MM.1S (cell line): ENCODE data around the gene NANS.

ENCODE experiments used
- DNase-seq: peaks from one replicate; pipeline ENCODE4 v3.0.0-alpha.2; 2015
- H2AFZ ChIP-seq: fragments of 300-600 bp; sonication (generic); 2 replicates; pipeline ENCODE4 v1.6.0; 2016; ENCODE audit warnings: antibody characterized with exemption, low read length
- H3F3A ChIP-seq: fragments of 300-600 bp; sonication (generic); 2 replicates; pipeline ENCODE4 v1.6.1; 2016; ENCODE audit warnings: mild to moderate bottlenecking, antibody characterized with exemption, low read length, moderate library complexity, mixed read lengths; ENCODE audit not compliant: insufficient read depth
- H3K27ac ChIP-seq: fragments of 300-600 bp; sonication (generic); 2 replicates; pipeline ENCODE4 v1.5.1; 2016; ENCODE audit warnings: mild to moderate bottlenecking, low read length
- H3K27me3 ChIP-seq: fragments of 300-600 bp; sonication (generic); replicated peaks from 2 replicates; pipeline ENCODE4 v1.6.0; 2016; ENCODE audit warnings: low read length; ENCODE audit not compliant: insufficient read depth
- H3K36me3 ChIP-seq: fragments of 300-600 bp; sonication (generic); replicated peaks from 2 replicates; pipeline ENCODE4 v1.6.1; 2016; ENCODE audit warnings: mild to moderate bottlenecking, low read length, mixed read lengths; ENCODE audit not compliant: insufficient read depth
- H3K4me1 ChIP-seq: fragments of 300-600 bp; sonication (generic); 2 replicates; pipeline ENCODE4 v1.6.1; 2016; ENCODE audit warnings: low read length, mixed read lengths
- H3K4me2 ChIP-seq: fragments of 300-600 bp; sonication (generic); 2 replicates; pipeline ENCODE4 v1.6.0; 2016; ENCODE audit warnings: low read depth, low read length
- H3K4me3 ChIP-seq: fragments of 300-600 bp; sonication (generic); 2 replicates; pipeline ENCODE4 v1.5.1; 2016; ENCODE audit warnings: low read length, mixed read lengths
- H3K79me2 ChIP-seq: fragments of 300-600 bp; sonication (generic); 2 replicates; pipeline ENCODE4 v1.6.1; 2016; ENCODE audit warnings: mixed run types, low read length, mixed read lengths
- H3K9ac ChIP-seq: fragments of 300-600 bp; sonication (generic); 2 replicates; pipeline ENCODE4 v1.6.1; 2016; ENCODE audit warnings: low read length, mixed read lengths
- H3K9me2 ChIP-seq: fragments of 300-600 bp; sonication (generic); replicated peaks from 2 replicates; pipeline ENCODE4 v1.6.1; 2016; ENCODE audit warnings: mild to moderate bottlenecking, low read length, mixed read lengths; ENCODE audit not compliant: insufficient read depth
- H3K9me3 ChIP-seq: fragments of 300-600 bp; sonication (generic); replicated peaks from 2 replicates; pipeline ENCODE4 v1.6.1; 2016; ENCODE audit warnings: mild to moderate bottlenecking, low read length, mixed read lengths; ENCODE audit not compliant: insufficient read depth
- H4K20me1 ChIP-seq: fragments of 300-600 bp; sonication (generic); 2 replicates; pipeline ENCODE4 v1.6.1; 2016; ENCODE audit warnings: mild to moderate bottlenecking, low read length, moderate library complexity, mixed read lengths; ENCODE audit not compliant: insufficient read depth
- EZH2 ChIP-seq: fragments of 300-600 bp; sonication (generic); optimal IDR thresholded peaks from 2 replicates; pipeline ENCODE3; 2017; ENCODE audit warnings: low read depth, mild to moderate bottlenecking, antibody characterized with exemption, low read length, mixed read lengths
- EZH2phosphoT487 ChIP-seq: fragments of 300-600 bp; sonication (generic); IDR thresholded peaks from 2 replicates; pipeline ENCODE4 v1.6.1; 2018; ENCODE audit warnings: antibody characterized with exemption, low read length
- TF ChIP-seq, protein P1 (sequence below): fragments of 300-600 bp; sonication (generic); IDR thresholded peaks from 2 replicates; pipeline ENCODE4 v1.5.1; 2016; ENCODE audit warnings: antibody characterized with exemption, low read length, mixed read lengths

The NANS gene

DNA sequence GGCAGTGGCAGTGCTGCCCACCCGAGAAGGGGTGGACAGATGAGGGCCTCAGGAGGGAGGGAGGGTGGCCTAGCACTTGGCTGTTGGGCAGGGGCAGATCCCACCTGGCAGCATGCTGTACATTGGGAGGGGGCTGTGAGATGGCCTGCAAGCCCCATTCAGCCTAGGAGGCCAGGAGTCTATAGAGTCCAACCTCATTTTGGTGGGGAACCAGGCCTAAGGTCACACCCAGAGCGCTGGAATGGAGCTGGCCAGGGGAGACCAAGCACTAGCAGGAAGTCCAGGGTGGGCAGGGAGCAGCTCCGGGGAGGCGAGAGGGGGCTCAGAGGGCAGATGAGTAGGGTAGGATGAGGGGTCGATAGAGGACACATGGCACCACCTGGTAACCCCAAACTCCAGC is 39.6 kb downstream of the NANS start:
- Histone ChIP-seq H3K79me2 (no peaks in the 10 kb centered on the region), H3F3A (peaks cover 3% of the 10 kb centered on the region; the same call in 1 of the 2 replicates), H2AFZ (no peak overlapping the region), H3K4me1 (peaks cover 5% of the 10 kb centered on the region), H3K4me3 (no peak overlapping the region), H3K27ac (no peak overlapping the region), H3K9me2 (no peaks in the 10 kb centered on the region), H3K9me3 (no peaks in the 10 kb centered on the region), H3K36me3 (no peaks in the 10 kb centered on the region), H3K9ac (no peak overlapping the region), H3K27me3 (no peaks in the 10 kb centered on the region), H3K4me2 (no peak overlapping the region), H4K20me1 (no peaks in the 10 kb centered on the region)
- DNase-seq: no peak
- TF ChIP-seq, protein P1, sequence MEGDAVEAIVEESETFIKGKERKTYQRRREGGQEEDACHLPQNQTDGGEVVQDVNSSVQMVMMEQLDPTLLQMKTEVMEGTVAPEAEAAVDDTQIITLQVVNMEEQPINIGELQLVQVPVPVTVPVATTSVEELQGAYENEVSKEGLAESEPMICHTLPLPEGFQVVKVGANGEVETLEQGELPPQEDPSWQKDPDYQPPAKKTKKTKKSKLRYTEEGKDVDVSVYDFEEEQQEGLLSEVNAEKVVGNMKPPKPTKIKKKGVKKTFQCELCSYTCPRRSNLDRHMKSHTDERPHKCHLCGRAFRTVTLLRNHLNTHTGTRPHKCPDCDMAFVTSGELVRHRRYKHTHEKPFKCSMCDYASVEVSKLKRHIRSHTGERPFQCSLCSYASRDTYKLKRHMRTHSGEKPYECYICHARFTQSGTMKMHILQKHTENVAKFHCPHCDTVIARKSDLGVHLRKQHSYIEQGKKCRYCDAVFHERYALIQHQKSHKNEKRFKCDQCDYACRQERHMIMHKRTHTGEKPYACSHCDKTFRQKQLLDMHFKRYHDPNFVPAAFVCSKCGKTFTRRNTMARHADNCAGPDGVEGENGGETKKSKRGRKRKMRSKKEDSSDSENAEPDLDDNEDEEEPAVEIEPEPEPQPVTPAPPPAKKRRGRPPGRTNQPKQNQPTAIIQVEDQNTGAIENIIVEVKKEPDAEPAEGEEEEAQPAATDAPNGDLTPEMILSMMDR: no peak
- TF ChIP-seq EZH2 (no peak), EZH2phosphoT487 (no peak)

DNA sequence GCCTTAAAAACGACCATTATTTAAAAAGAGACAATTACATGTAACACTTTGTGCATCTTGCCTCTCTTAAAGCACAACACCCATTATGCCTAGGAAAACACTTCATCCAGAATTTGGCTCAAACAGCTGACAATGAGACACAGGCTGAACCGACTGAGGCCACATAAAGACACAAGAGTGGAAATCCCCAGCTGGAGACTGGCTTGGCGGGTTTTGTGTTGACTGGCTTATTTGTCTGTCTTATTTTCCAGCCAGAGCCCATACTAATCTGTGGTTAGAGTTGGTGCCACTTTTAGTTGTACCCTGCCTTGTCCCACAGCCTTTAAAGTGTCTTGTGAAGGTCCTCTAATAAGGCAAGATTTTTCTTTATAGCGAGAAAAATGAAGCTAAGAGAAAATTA is 41.3 kb downstream of the NANS start:
- no peaks in the 10 kb centered on the region for H3K36me3 ChIP-seq
- H3K27ac ChIP-seq: no peak overlapping the region
- no peaks in the 10 kb centered on the region for H3K27me3 ChIP-seq
- no peaks in the 10 kb centered on the region for H3K9me3 ChIP-seq
- peak; percentile 36 for DNase-seq
- TF ChIP-seq, protein P1: no peak
- no peak for TF ChIP-seq EZH2
- TF ChIP-seq EZH2phosphoT487: no peak
- no peak overlapping the region for H3K4me2 ChIP-seq
- H3K9me2 ChIP-seq: no peaks in the 10 kb centered on the region
- peaks cover 19% of the 10 kb centered on the region for H3F3A ChIP-seq
- no peak overlapping the region for H2AFZ ChIP-seq
- no peak overlapping the region for H3K9ac ChIP-seq
- H3K4me3 ChIP-seq: no peak overlapping the region
- no peaks in the 10 kb centered on the region for H4K20me1 ChIP-seq
- H3K4me1 ChIP-seq: peaks cover 18% of the 10 kb centered on the region
- no peaks in the 10 kb centered on the region for H3K79me2 ChIP-seq

DNA sequence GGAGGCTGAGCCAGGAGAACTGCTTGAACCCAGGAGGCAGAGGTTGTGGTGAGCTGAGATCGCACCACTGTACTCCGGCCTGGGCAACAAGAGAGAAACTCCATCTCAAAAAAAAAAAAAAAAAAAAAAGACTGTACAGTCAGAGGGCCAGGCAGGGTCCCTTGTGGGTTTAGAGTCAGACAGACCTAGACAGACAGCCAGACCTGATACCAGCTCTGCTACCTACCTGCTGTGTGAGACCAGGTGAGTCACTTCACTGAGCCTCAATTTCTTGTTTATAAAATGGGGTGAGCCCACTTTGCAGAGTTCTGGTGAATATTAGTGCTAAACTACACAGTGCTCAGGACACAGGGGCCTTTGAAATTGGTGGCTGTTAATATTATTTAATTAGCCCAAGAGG is 42.8 kb downstream of the NANS start:
- Histone ChIP-seq H3K4me2 (no peak overlapping the region), H3K4me1 (peaks cover 18% of the 10 kb centered on the region), H3K36me3 (no peaks in the 10 kb centered on the region), H4K20me1 (no peaks in the 10 kb centered on the region), H3K9me2 (no peaks in the 10 kb centered on the region), H3F3A (peaks cover 19% of the 10 kb centered on the region), H3K27ac (no peak overlapping the region), H3K9ac (no peak overlapping the region), H2AFZ (no peak overlapping the region), H3K4me3 (no peak overlapping the region), H3K79me2 (no peaks in the 10 kb centered on the region), H3K27me3 (no peaks in the 10 kb centered on the region), H3K9me3 (no peaks in the 10 kb centered on the region)
- TF ChIP-seq EZH2phosphoT487 (no peak), EZH2 (no peak)
- TF ChIP-seq, protein P1: no peak
- no peak for DNase-seq
